HCT116 (cell line): ENCODE measurements around the gene C10orf143. TPM values are rescaled to one million over a fixed set of nuclear protein-coding genes. Genes with fewer than 3 reads are reported as not detected.

Experiments used
- ATAC-seq: fragments of 200-7000 bp; cut with Tn5 transposase; 2 replicates; pipeline ENCODE4 v1.9.1; 2020; ENCODE audit warnings: mild to moderate bottlenecking, moderate library complexity
- BruUV-seq: library from RNA; stranded (reverse); fragments of 400-500 nt; replicated peaks from 2 replicates; lab custom pipeline; 2021; lab: Mats Ljungman, UMichigan
- CTCF ChIA-PET: fragments of 300-600 bp; sonication (Branson Sonifier 250); formaldehyde crosslinking; loops from one replicate; lab custom pipeline; 2021; ENCODE audit warnings: antibody characterized with exemption; lab: Charles Lee
- POLR2A ChIA-PET: fragments of 300-600, 350-600 bp; sonication (Branson Sonifier 250); formaldehyde crosslinking; loops from one replicate; lab custom pipeline; 2021; ENCODE audit warnings: antibody characterized with exemption; lab: Charles Lee
- RAD21 ChIA-PET, 2 experiments: fragments of 300-600 bp; sonication (Branson Sonifier 250); formaldehyde crosslinking; loops; one replicate each; lab custom pipeline; 2023; ENCODE audit warnings: low total read pairs in 2 of 2; ENCODE audit not compliant: uncharacterized antibody in 2 of 2, unreplicated experiment in 2 of 2, low non-redundant PET in 1 of 2; lab: Charles Lee
- DNase-seq: peaks from one replicate; pipeline ENCODE4 v3.0.0-alpha.2; 2010; ENCODE audit warnings: low read depth, low spot score
- H2AFZ ChIP-seq: fragments of 200-600 bp; shearing (Covaris generic), sonication (generic); 2 replicates; pipeline ENCODE4 v1.6.1; 2017; ENCODE audit warnings: low read depth, mixed run types, mixed read lengths, antibody characterized with exemption, low read length; ENCODE audit not compliant: poor library complexity, severe bottlenecking
- H3K27ac ChIP-seq: 2 replicates; pipeline ENCODE4 v1.5.1; 2012; ENCODE audit warnings: low read depth, low read length
- H3K27me3 ChIP-seq: fragments of 200-600 bp; sonication (generic); 2 replicates; pipeline ENCODE4 v1.6.1; 2016; ENCODE audit warnings: mixed run types, low read length, mixed read lengths; ENCODE audit not compliant: insufficient read depth
- H3K36me3 ChIP-seq, 2 experiments: fragments of 200-500 bp in 1 of 2; fragments of 200-600 bp in 1 of 2; sonication (Bioruptor generic) in 1 of 2; sonication (generic) in 1 of 2; 2 replicates each; pipeline versions ENCODE4 v1.5.1 to v1.6.1; 2014 to 2016; ENCODE audit warnings: low read length in 2 of 2, inconsistent platforms in 1 of 2, mixed read lengths in 1 of 2, mixed run types in 1 of 2; ENCODE audit not compliant: insufficient read depth in 2 of 2, control insufficient read depth in 1 of 2
- H3K4me1 ChIP-seq, 2 experiments: fragments of 200-600 bp in 1 of 2; sonication (generic) in 1 of 2; 2 replicates each; pipeline versions ENCODE4 v1.5.1 to v1.6.1; 2012 to 2017; ENCODE audit warnings: low read length in 2 of 2, inconsistent platforms in 1 of 2, mild to moderate bottlenecking in 1 of 2, mixed read lengths in 1 of 2, mixed run types in 1 of 2, moderate library complexity in 1 of 2; ENCODE audit not compliant: insufficient read depth in 2 of 2, control insufficient read depth in 1 of 2
- H3K4me2 ChIP-seq: fragments of 200-600 bp; sonication (generic); 2 replicates; pipeline ENCODE4 v1.6.1; 2017; ENCODE audit warnings: mixed run types, low read length, mixed read lengths
- H3K4me3 ChIP-seq, 2 experiments: fragments of 200-600 bp in 1 of 2; sonication (generic) in 1 of 2; replicated peaks in 1 of 2; 2 replicates each; pipeline ENCODE4 v1.5.1; 2011 to 2016; ENCODE audit warnings: low read length in 2 of 2, control low read depth in 1 of 2, low read depth in 1 of 2, mild to moderate bottlenecking in 1 of 2, mixed read lengths in 1 of 2, mixed run types in 1 of 2
- H3K79me2 ChIP-seq: fragments of 200-600 bp; sonication (generic); 2 replicates; pipeline ENCODE4 v1.6.1; 2017; ENCODE audit warnings: mild to moderate bottlenecking, mixed run types, low read length, moderate library complexity, mixed read lengths; ENCODE audit not compliant: insufficient read depth
- H3K9ac ChIP-seq: fragments of 200-600 bp; sonication (generic); 2 replicates; pipeline ENCODE4 v1.6.1; 2016; ENCODE audit warnings: low read length, mixed read lengths
- H3K9me2 ChIP-seq: fragments of 200-600 bp; sonication (generic), shearing (Covaris generic); 2 replicates; pipeline ENCODE4 v1.6.1; 2017; ENCODE audit warnings: mixed run types, mild to moderate bottlenecking, moderate library complexity; ENCODE audit not compliant: insufficient read depth
- H3K9me3 ChIP-seq, 2 experiments: fragments of 200-500 bp in 1 of 2; fragments of 200-600 bp in 1 of 2; sonication (Bioruptor generic) in 1 of 2; sonication (generic) in 1 of 2; 2 replicates each; pipeline ENCODE4 v1.6.1; 2014 to 2017; ENCODE audit warnings: low read length in 2 of 2, mixed read lengths in 2 of 2, inconsistent platforms in 1 of 2, low read depth in 1 of 2, mild to moderate bottlenecking in 1 of 2, mixed run types in 1 of 2, moderate library complexity in 1 of 2; ENCODE audit not compliant: control insufficient read depth in 1 of 2, insufficient read depth in 1 of 2
- H4K20me1 ChIP-seq: fragments of 200-600 bp; sonication (generic), shearing (Covaris generic); 2 replicates; pipeline ENCODE4 v1.6.1; 2017; ENCODE audit warnings: mixed run types, mild to moderate bottlenecking, moderate library complexity; ENCODE audit not compliant: insufficient read depth
- CTCF ChIP-seq, 3 experiments: fragments of 200-600 bp in 1 of 3; sonication (generic) in 1 of 3; IDR thresholded peaks in 2 of 3; conservative IDR thresholded peaks in 1 of 3; 2 replicates each; pipeline ENCODE4 v1.5.1; 2012 to 2017; ENCODE audit warnings: low read depth in 2 of 3, low read length in 2 of 3, antibody characterized with exemption in 1 of 3, borderline replicate concordance in 1 of 3, control low read depth in 1 of 3, mild to moderate bottlenecking in 1 of 3, mixed read lengths in 1 of 3, mixed run types in 1 of 3, moderate library complexity in 1 of 3; ENCODE audit not compliant: insufficient read depth in 1 of 3
- REST ChIP-seq: IDR thresholded peaks from 2 replicates; pipeline ENCODE4 v1.6.1; 2012; ENCODE audit warnings: low read depth
- SP1 ChIP-seq: IDR thresholded peaks from 2 replicates; pipeline ENCODE4 v1.6.1; 2012; ENCODE audit warnings: low read depth
- intact Hi-C: fragments of 100-400 bp; cut with micrococcal nuclease; formaldehyde crosslinking; loops from 2 replicates; pipeline ENCODE4 v1.10.0; 2022
- total RNA-seq: library from RNA; stranded (reverse); gene quantifications from one replicate; pipeline ENCODE4 v1.2.1, GENCODE V29; 2021; ENCODE audit not compliant: unreplicated experiment

The C10orf143 gene
- total RNA-seq, 1 experiment from 2014 or later = 0.66 TPM

- DNase-seq (no peak), ATAC-seq (no peak)
- no peaks in the 10 kb centered on the region for H3K36me3 ChIP-seq
- H3K4me1 ChIP-seq = no peaks in the 10 kb centered on the region
- no peak overlapping the region for H3K27ac ChIP-seq
- ChIA-PET CTCF (no interaction called here), RAD21 (no interaction called here), POLR2A (no interaction called here)
- H4K20me1 ChIP-seq = no peaks in the 10 kb centered on the region
- H3K79me2 ChIP-seq = no peaks in the 10 kb centered on the region
- no peak overlapping the region for H3K9ac ChIP-seq
- TF ChIP-seq CTCF (IDR thresholded peaks at IDR 0.05 in 2 of 3, conservative IDR thresholded peaks at IDR 0.05 in 1 of 3; ENCODE audit: borderline replicate concordance in 1 of 3, insufficient read depth in 1 of 3, low read depth in 2 of 3, low read length in 2 of 3) (no peak), SP1 (no peak), REST (no peak)
- no TSS peak for BruUV-seq
- H3K4me2 ChIP-seq = no peak overlapping the region
- no peak overlapping the region for H3K4me3 ChIP-seq
- H3K9me2 ChIP-seq = no peaks in the 10 kb centered on the region
- no peak overlapping the region for H2AFZ ChIP-seq
- intact Hi-C loops = no loop called here
- no peaks in the 10 kb centered on the region for H3K9me3 ChIP-seq
- H3K27me3 ChIP-seq = no peaks in the 10 kb centered on the region; the same call in 1 of the 2 replicates
These were observed 71.5 kb downstream of the C10orf143 start for GRCh38 chr10:130039141-130039540.
